Glutamatergic neuron (in vitro differentiated cells): ENCODE measurements around the gene ANK3. TPM values are rescaled to one million over a fixed set of nuclear protein-coding genes. Genes with fewer than 3 reads are reported as not detected.

Experiments used
- DNase-seq: peaks from one replicate; pipeline ENCODE4 v3.0.0; 2022
- H3K27ac Mint-ChIP-seq: one replicate; pipeline ENCODE4 v1.8.0; 2020; ENCODE audit warnings: mild to moderate bottlenecking, mixed read lengths, inconsistent platforms; ENCODE audit not compliant: unreplicated experiment
- H3K27me3 Mint-ChIP-seq: one replicate; pipeline ENCODE4 v1.8.0; 2020; ENCODE audit warnings: mild to moderate bottlenecking, moderate library complexity, mixed read lengths, inconsistent platforms; ENCODE audit not compliant: unreplicated experiment
- H3K36me3 Mint-ChIP-seq: one replicate; pipeline ENCODE4 v1.8.0; 2020; ENCODE audit warnings: mild to moderate bottlenecking, mixed read lengths, inconsistent platforms; ENCODE audit not compliant: unreplicated experiment
- H3K4me1 Mint-ChIP-seq: one replicate; pipeline ENCODE4 v1.8.0; 2020; ENCODE audit warnings: mild to moderate bottlenecking, low read depth, mixed read lengths, inconsistent platforms; ENCODE audit not compliant: unreplicated experiment
- H3K4me3 Mint-ChIP-seq: one replicate; pipeline ENCODE4 v1.8.0; 2020; ENCODE audit warnings: mild to moderate bottlenecking, mixed read lengths, inconsistent platforms; ENCODE audit not compliant: unreplicated experiment
- H3K9me3 Mint-ChIP-seq: one replicate; pipeline ENCODE4 v1.8.0; 2020; ENCODE audit warnings: mild to moderate bottlenecking, moderate library complexity, mixed read lengths, inconsistent platforms; ENCODE audit not compliant: unreplicated experiment
- CTCF ChIP-seq: fragments of 200-600 bp; sonication (generic); IDR thresholded peaks from one replicate; pipeline ENCODE4 v1.5.0; 2021; ENCODE audit not compliant: partially characterized antibody, unreplicated experiment
- total RNA-seq: library from RNA; stranded (reverse); fragmentation: NEBNext Ultra II Directional; extraction: Animal tissue kit (Norgen Biotek cat#: 25700); gene quantifications from one replicate; pipeline ENCODE4 v1.2.1, GENCODE V29; 2021; ENCODE audit not compliant: unreplicated experiment

The ANK3 gene
- total RNA-seq, 1 donor from 2014 or later: 84.9 TPM

GRCh38 chr10:60277656-60278055 is 112.0 kb downstream of the ANK3 start:
- Mint-ChIP-seq H3K4me1 (peaks cover 2% of the 10 kb centered on the region), H3K27ac (no peak overlapping the region), H3K36me3 (no peaks in the 10 kb centered on the region), H3K27me3 (no peaks in the 10 kb centered on the region), H3K9me3 (peaks cover 1% of the 10 kb centered on the region), H3K4me3 (no peak overlapping the region)
- TF ChIP-seq CTCF: no peak
- no peak for DNase-seq

DNA sequence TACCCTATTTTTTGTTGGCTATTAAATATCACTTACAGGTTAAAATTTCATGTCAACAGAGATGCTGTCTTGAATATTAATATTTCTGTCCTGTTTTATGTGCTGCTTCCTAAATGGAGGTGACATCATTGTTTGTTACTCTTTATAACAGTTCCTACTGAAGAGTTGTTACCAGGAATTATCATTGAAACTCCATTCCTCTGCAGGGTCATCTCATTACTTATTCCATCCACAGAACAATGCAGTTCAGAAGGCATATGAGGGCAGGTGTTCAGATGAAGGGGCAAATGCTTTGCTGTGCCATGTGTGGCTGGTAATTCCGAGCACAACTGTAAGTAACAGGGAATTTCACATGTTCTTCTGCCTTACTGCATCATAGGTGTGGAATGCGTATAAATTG is 113.4 kb downstream of the ANK3 start:
- H3K27me3 Mint-ChIP-seq: no peaks in the 10 kb centered on the region
- peaks cover 1% of the 10 kb centered on the region for H3K9me3 Mint-ChIP-seq
- H3K27ac Mint-ChIP-seq: no peak overlapping the region
- H3K36me3 Mint-ChIP-seq: no peaks in the 10 kb centered on the region
- no peaks in the 10 kb centered on the region for H3K4me1 Mint-ChIP-seq
- no peak for DNase-seq
- TF ChIP-seq CTCF: no peak
- H3K4me3 Mint-ChIP-seq: no peak overlapping the region

- no peak for TF ChIP-seq CTCF
- no peaks in the 10 kb centered on the region for H3K4me1 Mint-ChIP-seq
- no peak overlapping the region for H3K27ac Mint-ChIP-seq
- no peaks in the 10 kb centered on the region for H3K27me3 Mint-ChIP-seq
- H3K9me3 Mint-ChIP-seq: peaks cover 1% of the 10 kb centered on the region
- H3K36me3 Mint-ChIP-seq: no peaks in the 10 kb centered on the region
- DNase-seq: no peak
- H3K4me3 Mint-ChIP-seq: no peak overlapping the region
These were observed 118.2 kb downstream of the ANK3 start for GRCh38 chr10:60271319-60272040.

- peaks cover 1% of the 10 kb centered on the region for H3K9me3 Mint-ChIP-seq
- H3K36me3 Mint-ChIP-seq: no peaks in the 10 kb centered on the region
- H3K4me1 Mint-ChIP-seq: peaks cover 4% of the 10 kb centered on the region
- DNase-seq: no peak
- no peaks in the 10 kb centered on the region for H3K27me3 Mint-ChIP-seq
- H3K4me3 Mint-ChIP-seq: no peak overlapping the region
- H3K27ac Mint-ChIP-seq: no peak overlapping the region
- no peak for TF ChIP-seq CTCF
These were observed 119.2 kb downstream of the ANK3 start for GRCh38 chr10:60270426-60270825.

DNA sequence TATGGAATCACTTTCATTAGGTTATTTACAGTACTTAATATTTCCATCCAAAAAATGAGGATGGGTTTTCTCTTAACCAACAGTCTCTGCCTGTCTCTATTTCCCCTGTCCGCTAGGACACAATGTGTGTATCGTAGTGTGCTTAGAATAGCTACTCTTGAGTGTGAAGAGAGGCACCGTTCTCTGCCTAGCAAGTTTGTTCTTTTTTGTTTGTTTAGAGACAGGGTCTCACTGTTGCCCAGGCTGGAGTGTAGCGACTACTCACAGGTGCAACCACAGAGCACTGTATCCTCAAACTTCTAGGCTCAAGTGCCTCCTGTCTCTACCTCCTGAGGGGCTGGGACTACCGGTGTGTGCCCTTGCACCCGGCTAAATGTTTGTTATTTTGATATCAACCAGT is 121.9 kb downstream of the ANK3 start:
- DNase-seq: no peak
- H3K36me3 Mint-ChIP-seq: no peaks in the 10 kb centered on the region
- TF ChIP-seq CTCF: no peak
- no peaks in the 10 kb centered on the region for H3K27me3 Mint-ChIP-seq
- H3K27ac Mint-ChIP-seq: no peak overlapping the region
- H3K4me1 Mint-ChIP-seq: peaks cover 6% of the 10 kb centered on the region
- H3K4me3 Mint-ChIP-seq: no peak overlapping the region
- peaks cover 2% of the 10 kb centered on the region for H3K9me3 Mint-ChIP-seq
